T-cell (primary cell): ENCODE results near the gene FNDC10. TPM values are rescaled to one million over a fixed set of nuclear protein-coding genes. Genes with fewer than 3 reads are reported as not detected.

ENCODE experiments used
- ATAC-seq, 4 experiments: fragments of 200-7000 bp in 3 of 4; fragments of 150-1000 bp in 1 of 4; cut with Tn5 transposase; replicated peaks in 1 of 4; 1 replicate in 3 of 4; 2 replicates in 1 of 4; pipeline ENCODE4 v1.10.0; 2021; ENCODE audit warnings: moderate library complexity in 3 of 4, mild to moderate bottlenecking in 2 of 4, moderate number of reproducible peaks in 1 of 4
- CTCF ChIA-PET, 2 donors: fragments of 300-600 bp; sonication (Branson Sonifier 250); formaldehyde crosslinking; loops; one replicate each; lab custom pipeline; 2022; ENCODE audit warnings: antibody characterized with exemption in 2 of 2; lab: Charles Lee
- POLR2A ChIA-PET, 2 donors: fragments of 300-600 bp; sonication (Branson Sonifier 250); formaldehyde crosslinking; loops; one replicate each; lab custom pipeline; 2022; ENCODE audit warnings: antibody characterized with exemption in 2 of 2; lab: Charles Lee
- DNase-seq, 35 experiments: peaks; one replicate each; pipeline versions ENCODE4 v3.0.0 to v3.0.0-alpha.2; 2013 to 2023
- H3K27ac ChIP-seq: one replicate; pipeline ENCODE4 v1.5.1; 2013; ENCODE audit warnings: low read length
- H3K27me3 ChIP-seq, 2 experiments: replicated peaks in 1 of 2; 1 replicate in 1 of 2; 2 replicates in 1 of 2; pipeline versions ENCODE4 v1.6.1 to v1.7.0; 2013; ENCODE audit warnings: low read length in 1 of 2, mixed read lengths in 1 of 2; ENCODE audit not compliant: control insufficient read depth in 2 of 2, insufficient read depth in 2 of 2; ENCODE audit errors: extremely low read depth in 1 of 2
- H3K36me3 ChIP-seq, 2 donors: 1 replicate in 1 of 2; 2 replicates in 1 of 2; pipeline versions ENCODE4 v1.6.1 to v1.7.0; 2013; ENCODE audit warnings: low read length in 1 of 2; ENCODE audit not compliant: control insufficient read depth in 2 of 2, insufficient read depth in 1 of 2; ENCODE audit errors: extremely low read depth in 1 of 2
- H3K4me1 ChIP-seq, 2 experiments: 1 replicate in 1 of 2; 2 replicates in 1 of 2; pipeline versions ENCODE4 v1.6.1 to v1.7.0; 2013; ENCODE audit warnings: low read length in 2 of 2, mixed read lengths in 1 of 2; ENCODE audit not compliant: insufficient read depth in 2 of 2, control insufficient read depth in 1 of 2; ENCODE audit errors: extremely low read depth in 1 of 2
- H3K4me3 ChIP-seq, 2 donors: 1 replicate in 1 of 2; 2 replicates in 1 of 2; pipeline versions ENCODE4 v1.5.1 to v1.7.0; 2013; ENCODE audit warnings: mild to moderate bottlenecking in 2 of 2, low read length in 1 of 2, moderate library complexity in 1 of 2; ENCODE audit not compliant: control insufficient read depth in 1 of 2; ENCODE audit errors: extremely low read depth in 1 of 2
- H3K9me3 ChIP-seq: 2 replicates; pipeline ENCODE4 v1.7.0; 2013
- H3K27ac Mint-ChIP-seq, 2 donors: one replicate each; pipeline ENCODE4 v1.8.0; 2020 to 2021; ENCODE audit warnings: mild to moderate bottlenecking in 2 of 2, mixed read lengths in 2 of 2
- H3K27me3 Mint-ChIP-seq, 2 donors: one replicate each; pipeline ENCODE4 v1.8.0; 2021 to 2022; ENCODE audit warnings: mixed read lengths in 2 of 2
- H3K36me3 Mint-ChIP-seq: one replicate; pipeline ENCODE4 v1.8.0; 2021; ENCODE audit warnings: mixed read lengths
- H3K4me1 Mint-ChIP-seq, 3 donors: one replicate each; pipeline ENCODE4 v1.8.0; 2020 to 2022; ENCODE audit warnings: mixed read lengths in 3 of 3, mild to moderate bottlenecking in 1 of 3
- H3K4me3 Mint-ChIP-seq, 3 donors: one replicate each; pipeline ENCODE4 v1.8.0; 2020 to 2022; ENCODE audit warnings: mild to moderate bottlenecking in 3 of 3, mixed read lengths in 3 of 3, moderate library complexity in 3 of 3
- H3K9me3 Mint-ChIP-seq, 3 donors: one replicate each; pipeline ENCODE4 v1.8.0; 2020 to 2022; ENCODE audit warnings: mixed read lengths in 3 of 3
- WGBS: methylation state at CpG from one replicate; pipeline ENCODE4 v1.1.5; 2013; ENCODE audit warnings: missing lambda C conversion rate; ENCODE audit not compliant: insufficient coverage; 5-methylcytosine and 5-hydroxymethylcytosine counted together
- total RNA-seq, 35 experiments: library from RNA in 6 of 35; stranded (reverse) in 6 of 35; fragments of 120-200 nt in 1 of 35; gene quantifications; one replicate each; pipeline versions ENCODE4 v1.2.1 to v1.2.4 and lab custom pipeline; 2013 to 2026

Gene FNDC10
- total RNA-seq, 5 donors from 2014 or later (not counting 1 experiment from before 2014, with no cell fraction given): 2.1 to 6.3 (median 5.9) TPM

GRCh38 chr1:1554926-1555915 lies 44.7 kb downstream of the FNDC10 start:
- no peak for ATAC-seq
- no peak overlapping the region for H3K27ac Mint-ChIP-seq
- WGBS: 92% methylated on average over 27 of the region's 31 CpGs

GRCh38 chr1:1554550-1554925 lies 45.4 kb downstream of the FNDC10 start:
- no peak overlapping the region for H3K4me3 ChIP-seq
- no peaks in the 10 kb centered on the region for H3K36me3 ChIP-seq
- H3K27ac ChIP-seq: no peak overlapping the region
- ChIA-PET POLR2A (no interaction called here), CTCF (no interaction called here)
- H3K27me3 Mint-ChIP-seq: no peaks in the 10 kb centered on the region
- ATAC-seq (peak in 1 of 4 experiments; percentile 11), DNase-seq (no peak)
- no peaks in the 10 kb centered on the region for H3K9me3 Mint-ChIP-seq
- H3K27ac Mint-ChIP-seq: no peak overlapping the region
- H3K4me3 Mint-ChIP-seq: no peak overlapping the region
- no peaks in the 10 kb centered on the region for H3K27me3 ChIP-seq
- H3K4me1 ChIP-seq: peaks cover 0 to 5% of the 10 kb centered on the region in 2 experiments
- WGBS: 85% methylated on average over 13 of the region's 13 CpGs
- H3K9me3 ChIP-seq: no peaks in the 10 kb centered on the region
- peaks cover 5 to 10% (median 8%) of the 10 kb centered on the region in 3 donors for H3K4me1 Mint-ChIP-seq
- no peaks in the 10 kb centered on the region for H3K36me3 Mint-ChIP-seq

More at GRCh38 chr1:1554926-1555915, 44.7 kb downstream of the FNDC10 start:
- no peak for DNase-seq
- CTCF ChIA-PET: no interaction called here
- Mint-ChIP-seq H3K27me3 (no peaks in the 10 kb centered on the region), H3K4me3 (no peak overlapping the region), H3K36me3 (no peaks in the 10 kb centered on the region), H3K4me1 (peaks cover 5 to 10% (median 8%) of the 10 kb centered on the region in 3 donors), H3K9me3 (no peaks in the 10 kb centered on the region)
- POLR2A ChIA-PET: no interaction called here
- H3K4me3 ChIP-seq: no peak overlapping the region
- H3K27me3 ChIP-seq: no peaks in the 10 kb centered on the region
- H3K4me1 ChIP-seq: peaks cover 0 to 5% of the 10 kb centered on the region in 2 experiments
- H3K27ac ChIP-seq: no peak overlapping the region
- H3K9me3 ChIP-seq: no peaks in the 10 kb centered on the region
- H3K36me3 ChIP-seq: no peaks in the 10 kb centered on the region

GRCh38 chr1:1553821-1554494 lies 46.0 kb downstream of the FNDC10 start:
- ATAC-seq (no peak), DNase-seq (no peak)
- no peak overlapping the region for H3K27ac ChIP-seq
- no peaks in the 10 kb centered on the region for H3K27me3 ChIP-seq
- ChIA-PET POLR2A (interaction anchor here in 1 of 2 donors (0.7 kb wide), 1 partner anchor 17 kb away, joined by 11 read pairs; no protein-coding TSS in a partner anchor), CTCF (no interaction called here)
- Mint-ChIP-seq H3K36me3 (no peaks in the 10 kb centered on the region), H3K4me3 (no peak overlapping the region), H3K9me3 (no peaks in the 10 kb centered on the region), H3K27ac (no peak overlapping the region), H3K27me3 (no peaks in the 10 kb centered on the region), H3K4me1 (peaks cover 5 to 10% (median 8%) of the 10 kb centered on the region in 3 donors)
- 86% methylated on average over 34 of the region's 35 CpGs for WGBS
- H3K4me1 ChIP-seq: peaks cover 0 to 5% of the 10 kb centered on the region in 2 experiments
- H3K36me3 ChIP-seq: no peaks in the 10 kb centered on the region
- H3K4me3 ChIP-seq: no peak overlapping the region
- no peaks in the 10 kb centered on the region for H3K9me3 ChIP-seq

- Mint-ChIP-seq H3K36me3 (no peaks in the 10 kb centered on the region), H3K9me3 (no peaks in the 10 kb centered on the region), H3K27me3 (no peaks in the 10 kb centered on the region), H3K4me3 (no peak overlapping the region), H3K4me1 (peaks cover 2 to 12% (median 6%) of the 10 kb centered on the region in 3 donors), H3K27ac (no peak overlapping the region)
- Histone ChIP-seq H3K9me3 (no peaks in the 10 kb centered on the region), H3K27ac (no peak overlapping the region), H3K27me3 (no peaks in the 10 kb centered on the region), H3K4me3 (no peak overlapping the region), H3K4me1 (peaks cover 0 to 5% of the 10 kb centered on the region in 2 experiments), H3K36me3 (peaks cover 0 to 3% of the 10 kb centered on the region in 2 donors)
- 90% methylated on average over 9 of the region's 10 CpGs for WGBS
- DNase-seq (no peak), ATAC-seq (no peak)
- ChIA-PET CTCF (no interaction called here), POLR2A (no interaction called here)
These were observed 47.7 kb downstream of the FNDC10 start for GRCh38 chr1:1552263-1552639.

GRCh38 chr1:1551524-1552262 lies 48.2 kb downstream of the FNDC10 start:
- POLR2A ChIA-PET: no interaction called here
- Histone ChIP-seq H3K9me3 (no peaks in the 10 kb centered on the region), H3K4me3 (no peak overlapping the region), H3K4me1 (peaks cover 0 to 5% of the 10 kb centered on the region in 2 experiments), H3K27me3 (no peaks in the 10 kb centered on the region), H3K27ac (no peak overlapping the region), H3K36me3 (peaks cover 0 to 3% of the 10 kb centered on the region in 2 donors)
- DNase-seq: no peak
- Mint-ChIP-seq H3K27ac (no peak overlapping the region), H3K9me3 (no peaks in the 10 kb centered on the region), H3K36me3 (no peaks in the 10 kb centered on the region), H3K27me3 (no peaks in the 10 kb centered on the region), H3K4me1 (peaks cover 4 to 12% (median 6%) of the 10 kb centered on the region in 3 donors), H3K4me3 (no peak overlapping the region)
- CTCF ChIA-PET: no interaction called here
- WGBS: 98% methylated on average over 16 of the region's 33 CpGs
- ATAC-seq: no peak
